NCI-H1436 treated with DMSO at 0.1 percent for 48 hours (cell line): ENCODE data around the gene SLC6A6.

Experiments used
- DNase-seq: peaks from one replicate; lab custom pipeline; 2025; lab: John Stamatoyannopoulos, UW

SLC6A6 gene

GRCh38 chr3:14522768-14523167 is 120.4 kb downstream of the SLC6A6 start:
- no peak for DNase-seq

- DNase-seq: no peak
These were observed 121.4 kb downstream of the SLC6A6 start for GRCh38 chr3:14523792-14524191.

- DNase-seq: no peak
These were observed 121.9 kb downstream of the SLC6A6 start for GRCh38 chr3:14524311-14524711.

GRCh38 chr3:14524920-14525660 is 122.7 kb downstream of the SLC6A6 start:
- no peak for DNase-seq

- no peak for DNase-seq
These were observed 123.6 kb downstream of the SLC6A6 start for GRCh38 chr3:14525685-14526631.

GRCh38 chr3:14528081-14528480 is 125.7 kb downstream of the SLC6A6 start:
- DNase-seq: no peak

- DNase-seq: no peak
These were observed 129.5 kb downstream of the SLC6A6 start for GRCh38 chr3:14531856-14532395.

- DNase-seq: no peak
These were observed 130.5 kb downstream of the SLC6A6 start for GRCh38 chr3:14532691-14533456.

- no peak for DNase-seq
These were observed 131.1 kb downstream of the SLC6A6 start for GRCh38 chr3:14533457-14533958.

GRCh38 chr3:14534516-14535191 is 132.2 kb downstream of the SLC6A6 start:
- no peak for DNase-seq

GRCh38 chr3:14535616-14536015 is 133.2 kb downstream of the SLC6A6 start:
- no peak for DNase-seq

- no peak for DNase-seq
These were observed 133.8 kb downstream of the SLC6A6 start for GRCh38 chr3:14536055-14536815.

- DNase-seq: no peak
These were observed 134.6 kb downstream of the SLC6A6 start for GRCh38 chr3:14536837-14537589.

- DNase-seq: no peak
These were observed 135.4 kb downstream of the SLC6A6 start for GRCh38 chr3:14537590-14538450.

GRCh38 chr3:14538451-14539088 is 136.2 kb downstream of the SLC6A6 start:
- DNase-seq: no peak
